ENCODE data around the gene PSD.
"Not testable (repeated sequence)": the region's sequence is repeated elsewhere in the genome, so short reads cannot be mapped to it uniquely, and the experiment has no call there.

The PSD gene

GRCh38 chr10:102418622-102419268 lies at the start of gene PSD:
TSS of gene PSD (minus strand) at chr10:102418785. CDS start at chr10:102417038, 1,747 bp downstream.
- peak; percentile 78 for DNase-seq

GRCh38 chr10:102467971-102468438 lies 49.4 kb upstream of the PSD start:
- no peak for DNase-seq

DNA sequence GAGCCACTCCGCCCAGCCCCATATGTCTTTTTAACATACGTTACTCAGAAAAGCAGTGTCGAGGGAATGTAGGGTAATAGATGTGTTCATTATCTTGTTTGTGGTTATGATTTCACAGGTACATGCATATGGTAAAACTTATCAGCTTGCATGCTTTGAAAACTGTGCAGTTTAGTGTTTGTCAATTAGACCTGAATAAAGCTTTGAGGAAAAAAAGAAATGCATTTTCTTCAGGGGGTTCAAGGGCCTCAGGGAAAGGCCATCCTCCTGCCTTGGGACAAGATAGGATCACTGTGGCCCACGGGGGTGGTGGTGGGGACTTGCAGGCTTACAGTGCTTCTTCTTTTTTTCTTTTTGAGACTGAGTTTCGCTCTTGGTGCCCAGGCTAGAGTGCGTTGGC lies 48.7 kb upstream of the PSD start:
- no peak for DNase-seq

DNA sequence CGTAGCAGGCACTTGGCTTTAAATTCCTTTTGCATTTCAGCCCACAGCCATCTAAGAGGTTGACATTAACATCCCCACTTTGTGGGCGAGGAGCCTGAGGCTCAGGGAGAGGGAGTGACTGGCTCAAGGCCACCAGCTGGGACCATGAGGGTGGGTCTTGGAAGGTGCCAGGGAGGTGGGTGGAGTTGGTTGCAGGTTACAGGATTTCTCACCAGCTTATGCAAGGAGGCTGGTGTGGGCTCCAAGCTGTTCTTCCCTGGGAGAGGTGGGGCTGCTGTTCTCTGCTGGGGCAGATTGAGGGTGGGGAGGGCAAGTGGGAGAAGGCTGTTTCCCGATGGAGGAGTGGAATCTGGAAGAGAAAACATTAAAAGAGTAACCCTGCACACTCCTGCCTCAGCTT lies 46.9 kb upstream of the PSD start:
- no peak for DNase-seq

DNA sequence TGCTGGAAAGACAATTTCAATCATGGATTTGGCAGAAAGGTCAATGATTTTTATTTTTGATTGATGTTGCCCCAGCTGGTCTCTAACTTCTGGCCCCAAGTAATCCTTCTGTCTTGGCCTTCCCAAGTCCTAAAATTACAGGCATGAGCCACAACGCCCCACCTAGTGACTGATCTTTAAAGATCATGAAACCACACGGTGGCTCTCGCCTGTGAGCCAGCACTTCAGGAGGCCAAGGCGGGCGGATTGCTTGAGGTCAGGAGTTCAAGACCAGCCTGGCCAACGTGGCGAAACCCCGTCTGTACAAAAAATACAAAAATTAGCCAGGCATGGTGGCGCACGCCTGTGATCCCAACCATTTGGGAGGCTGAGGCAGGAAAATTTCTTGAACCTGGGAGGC lies 45.4 kb upstream of the PSD start:
- no peak for DNase-seq

DNA sequence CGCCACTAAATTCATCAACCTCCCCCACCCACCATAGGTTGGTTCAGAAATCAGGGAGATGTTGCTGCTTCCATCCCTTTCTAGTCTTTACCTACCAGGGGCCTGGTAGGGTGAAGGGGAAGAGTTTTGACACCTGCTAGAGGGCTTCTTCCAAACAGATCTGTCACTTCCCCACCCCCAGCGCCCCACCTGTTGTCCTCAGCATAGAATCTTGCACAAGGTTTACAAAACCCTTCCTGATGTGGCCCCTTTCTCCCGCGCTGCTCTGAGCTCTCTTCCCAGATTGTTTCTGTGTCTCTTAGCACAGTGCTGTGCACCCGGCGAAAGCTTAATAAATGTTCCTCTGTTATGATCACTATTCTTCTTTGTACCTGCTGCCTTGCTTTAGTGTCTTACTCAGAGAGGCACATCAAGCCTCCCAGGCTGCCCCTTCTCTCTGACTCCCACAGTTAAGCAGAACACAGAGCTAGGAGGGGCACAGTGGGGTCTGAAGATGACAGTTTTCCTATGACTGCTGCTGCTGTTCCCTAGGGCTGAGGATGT lies 44.0 kb upstream of the PSD start:
- peak; percentile 37 for DNase-seq

DNA sequence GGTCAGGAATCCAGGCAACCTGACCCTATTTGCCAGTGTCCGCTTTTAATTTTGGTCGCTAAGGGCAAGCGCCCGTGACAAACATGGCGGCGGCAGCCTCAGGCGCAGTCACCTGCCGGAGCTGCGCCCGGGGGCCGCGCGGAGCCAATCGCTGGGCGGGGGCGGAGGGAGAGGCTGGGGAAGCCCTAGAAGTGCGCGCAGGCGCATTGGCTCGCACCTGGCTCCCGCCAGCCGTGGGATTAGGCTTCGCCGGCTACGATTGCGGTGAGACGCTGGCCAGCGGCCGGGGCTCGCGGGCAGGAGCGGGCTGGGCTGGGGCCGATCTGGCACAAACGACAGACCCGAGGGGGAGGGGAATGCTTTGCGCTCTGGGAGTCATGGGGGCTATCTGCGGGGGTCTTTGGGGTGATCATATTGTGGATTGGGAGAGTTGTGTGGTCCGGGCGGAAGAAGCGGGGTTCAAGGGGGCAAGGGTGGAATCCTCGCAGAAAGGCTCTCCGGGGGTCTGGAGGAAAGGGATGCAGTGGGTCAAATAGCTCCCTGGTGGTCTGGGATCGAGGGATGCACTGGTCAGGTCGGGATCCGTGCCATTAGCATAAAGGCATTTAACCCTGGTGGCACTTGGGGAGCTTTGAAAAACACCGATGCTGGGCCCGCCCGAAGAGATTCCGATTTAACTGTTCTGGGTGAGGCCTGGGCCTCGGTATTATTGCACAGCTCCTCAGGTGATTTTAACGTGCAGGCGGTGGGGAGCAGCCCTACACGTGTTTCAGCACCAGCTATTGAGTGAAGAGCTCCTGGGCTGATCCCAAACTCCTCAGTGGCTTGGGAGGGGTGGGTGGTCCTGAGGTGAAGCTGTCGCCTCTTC lies 42.8 kb upstream of the PSD start:
- DNase-seq = peak; percentile 95

DNA sequence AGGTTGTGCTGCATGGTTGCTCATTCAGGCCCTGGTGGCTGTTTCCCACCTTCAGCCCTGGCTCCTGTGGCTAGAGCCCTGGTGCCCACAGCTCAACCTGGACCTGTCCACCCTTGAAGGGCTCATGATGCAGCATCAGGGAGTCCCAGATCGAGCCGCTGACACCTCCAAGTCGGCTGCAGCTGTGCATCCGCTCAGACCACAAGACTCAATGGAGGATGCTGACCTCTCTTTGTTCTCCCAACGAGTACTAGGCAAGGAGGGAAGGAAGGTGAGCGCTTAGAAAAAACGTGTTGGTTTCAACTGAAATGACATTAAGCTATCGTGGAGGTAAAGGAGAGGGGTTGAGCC lies 42.2 kb upstream of the PSD start:
- no peak for DNase-seq

DNA sequence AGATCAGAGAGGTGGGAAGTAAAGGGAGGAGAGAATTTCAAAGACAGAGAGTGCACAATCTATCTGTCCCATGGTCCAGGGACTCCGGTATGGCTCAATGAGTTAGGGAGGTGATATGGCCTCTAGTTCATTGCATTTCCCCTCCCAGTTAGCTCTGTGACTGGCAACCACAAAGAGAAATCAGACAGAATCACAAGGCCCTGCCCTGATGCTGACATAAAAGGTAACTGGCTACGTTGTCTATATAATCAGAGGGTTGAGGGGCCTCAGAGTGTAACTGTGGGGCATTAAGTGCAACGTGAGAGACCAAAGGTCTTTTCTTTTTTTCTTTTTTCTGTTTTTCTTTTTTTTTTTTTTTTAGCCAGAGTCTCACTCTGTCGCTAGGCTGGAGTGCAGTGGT lies 40.1 kb upstream of the PSD start:
- no peak for DNase-seq

DNA sequence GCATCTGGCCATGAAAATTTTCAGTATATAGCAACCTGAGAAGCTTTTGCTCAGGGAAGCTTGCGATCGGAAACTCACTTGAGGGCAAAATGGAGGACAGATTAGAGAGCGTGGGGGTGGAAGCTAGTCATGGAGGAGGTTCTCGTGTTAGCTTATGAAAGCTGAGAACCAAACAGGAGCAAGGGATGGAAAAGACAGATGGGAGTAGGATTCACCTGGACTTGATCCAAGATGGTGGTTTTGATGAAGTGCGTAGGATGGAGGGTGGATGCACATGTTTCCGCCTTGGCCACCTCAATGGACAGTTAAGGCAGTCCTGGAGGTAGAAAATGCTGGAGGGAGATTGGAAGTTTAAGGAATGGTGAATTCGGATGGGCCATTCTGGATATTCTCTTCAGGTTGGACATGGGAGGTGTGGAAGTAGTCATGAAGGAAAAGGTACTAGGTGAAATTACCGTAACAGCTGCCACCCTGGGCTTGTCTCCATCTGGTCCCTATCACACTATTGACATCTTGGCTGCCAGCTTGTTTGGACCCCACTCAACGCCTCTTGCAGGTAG lies 39.1 kb upstream of the PSD start:
- no peak for DNase-seq

DNA sequence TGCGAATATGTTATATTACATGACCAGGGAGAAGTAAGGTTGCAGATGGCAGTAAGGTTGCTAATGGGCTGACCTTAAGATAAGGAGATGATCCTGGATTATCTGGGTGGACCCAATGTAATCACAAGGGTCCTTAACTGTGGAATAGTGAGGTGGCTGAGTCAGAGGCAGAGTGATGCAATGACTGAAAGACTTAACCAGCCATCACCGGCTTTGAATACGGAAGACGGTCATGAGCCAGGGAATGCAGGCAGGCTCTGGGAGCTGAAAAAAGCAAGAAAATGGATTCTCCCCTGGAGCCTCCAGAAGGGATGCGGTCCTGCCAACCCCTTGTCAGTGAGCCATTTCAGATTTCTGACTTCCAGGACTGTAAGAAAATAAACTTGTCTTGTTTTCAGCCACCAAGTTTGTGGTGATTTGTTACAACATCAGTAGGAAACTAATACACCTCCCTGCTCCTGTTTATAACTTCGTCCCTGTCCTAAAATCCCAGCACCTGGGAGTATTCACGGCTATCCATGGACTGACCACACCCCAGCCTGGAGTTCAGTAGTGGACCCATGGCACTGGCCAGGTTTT lies 37.4 kb upstream of the PSD start:
- no peak for DNase-seq

DNA sequence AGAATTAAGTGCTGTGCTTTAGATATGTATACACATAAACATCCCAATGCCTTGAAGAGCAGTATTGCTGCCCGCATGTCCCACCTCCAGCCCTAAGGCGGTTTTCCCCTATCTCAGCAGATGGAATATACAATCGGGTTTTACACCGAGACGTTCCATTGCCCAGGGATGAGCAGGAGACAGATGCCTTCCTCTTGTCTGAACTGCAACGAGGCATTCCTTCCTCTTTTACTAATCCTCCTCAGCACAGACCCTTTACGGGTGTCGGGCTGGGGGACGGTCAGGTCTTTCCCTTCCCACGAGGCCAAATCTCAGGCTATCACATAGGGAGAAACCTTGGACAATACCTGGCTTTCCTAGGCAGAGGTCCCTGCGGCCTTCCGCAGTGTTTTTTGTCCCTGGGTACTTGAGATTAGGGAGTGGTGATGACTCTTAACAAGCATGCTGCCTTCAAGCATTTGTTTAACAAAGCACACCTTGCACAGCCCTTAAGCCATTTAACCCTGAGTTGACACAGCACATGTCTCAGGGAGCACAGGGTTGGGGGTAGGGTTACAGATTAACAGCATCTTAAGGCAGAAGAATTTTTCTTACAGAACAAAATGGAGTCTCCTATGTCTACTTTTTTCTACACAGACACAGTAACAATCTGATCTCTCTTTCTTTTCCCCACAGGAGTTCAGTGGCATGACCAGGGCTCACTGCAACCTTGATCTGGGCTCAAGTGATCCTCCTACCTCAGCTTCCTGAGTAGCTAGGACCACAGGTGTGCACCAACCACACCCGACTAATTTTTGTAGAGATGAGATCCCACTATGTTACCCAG lies 36.3 kb upstream of the PSD start:
- not testable (repeated sequence) for DNase-seq

DNA sequence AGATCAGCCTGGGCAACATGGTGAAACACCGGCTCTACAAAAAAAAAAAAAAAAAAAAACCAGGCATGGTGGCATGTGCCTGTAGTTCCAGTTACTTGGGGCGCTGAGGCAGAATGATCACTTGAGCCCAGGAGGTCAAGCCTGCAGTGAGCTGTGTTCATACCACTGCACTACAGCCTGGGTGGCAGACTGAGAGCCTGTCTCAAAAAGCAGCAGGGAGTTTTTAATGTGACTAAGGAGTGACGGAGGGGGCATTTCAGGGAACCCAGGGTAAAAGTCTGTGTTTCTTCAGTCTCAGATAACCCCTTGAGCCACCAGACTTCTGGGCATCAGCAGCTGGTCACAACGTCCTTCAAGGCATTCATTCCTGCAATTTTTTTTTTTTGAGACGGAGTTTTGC lies 34.9 kb upstream of the PSD start:
- peak; percentile 41 for DNase-seq

- DNase-seq = no peak
Observed at GRCh38 chr10:102452672-102453340, 34.2 kb upstream of the PSD start.

GRCh38 chr10:102451105-102451969 lies 32.8 kb upstream of the PSD start, which contains the start of gene C10orf95:
TSS of gene C10orf95 (minus strand) at chr10:102451543. CDS start at chr10:102451093, 450 bp downstream.
- peak; percentile 63 for DNase-seq

DNA sequence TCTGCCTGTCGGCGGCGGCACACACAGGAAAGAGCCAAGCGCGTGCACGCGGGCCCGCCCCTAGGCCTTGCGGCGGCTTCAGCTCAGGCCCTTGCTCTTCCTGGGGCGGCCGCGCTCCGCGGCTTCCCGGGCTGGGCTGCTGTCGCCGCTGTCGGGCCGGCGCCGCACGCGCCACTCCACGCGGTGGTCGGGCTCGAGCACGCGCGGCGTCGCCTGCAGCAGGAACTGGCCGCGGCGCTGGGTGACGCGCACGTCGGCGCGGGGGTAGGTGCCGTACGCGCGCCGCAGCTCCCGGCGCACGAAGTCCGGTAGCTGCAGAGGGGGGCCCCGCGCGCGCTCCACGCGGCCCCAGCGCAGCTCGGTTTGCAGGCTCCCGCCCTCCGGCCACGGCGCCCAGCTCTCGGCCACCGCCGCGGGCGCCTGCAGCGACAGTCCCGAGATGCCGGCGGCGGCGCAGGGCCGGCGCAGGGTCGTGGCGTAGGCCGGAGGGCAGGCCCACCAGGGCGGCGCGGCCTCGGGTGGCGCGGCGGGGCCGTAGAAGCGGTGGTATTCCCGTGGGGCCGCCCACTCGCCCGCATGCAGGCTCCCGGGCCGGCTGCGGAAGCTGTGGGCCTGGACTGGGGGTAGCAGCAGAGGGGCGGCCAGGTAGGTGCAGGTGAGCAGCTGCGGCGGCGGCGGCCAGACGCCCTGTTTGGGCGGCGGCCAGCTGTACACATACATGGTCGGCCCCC lies 32.0 kb upstream of the PSD start:
- DNase-seq = peak; percentile 90

GRCh38 chr10:102450124-102450373 lies 31.5 kb upstream of the PSD start:
- DNase-seq = no peak

GRCh38 chr10:102449321-102450123 lies 30.9 kb upstream of the PSD start:
- peak; percentile 67 for DNase-seq

- DNase-seq = no peak
Observed at GRCh38 chr10:102444851-102445250, 26.3 kb upstream of the PSD start.
